ENCODE measurements around the gene CD300A. TPM values are rescaled to one million over a fixed set of nuclear protein-coding genes. Genes with fewer than 3 reads are reported as not detected.

The CD300A gene
- total RNA-seq, 3 donors from 2014 or later (not counting 1 experiment from before 2014, with no cell fraction given), result 287 to 370 (median 295) TPM

DNA sequence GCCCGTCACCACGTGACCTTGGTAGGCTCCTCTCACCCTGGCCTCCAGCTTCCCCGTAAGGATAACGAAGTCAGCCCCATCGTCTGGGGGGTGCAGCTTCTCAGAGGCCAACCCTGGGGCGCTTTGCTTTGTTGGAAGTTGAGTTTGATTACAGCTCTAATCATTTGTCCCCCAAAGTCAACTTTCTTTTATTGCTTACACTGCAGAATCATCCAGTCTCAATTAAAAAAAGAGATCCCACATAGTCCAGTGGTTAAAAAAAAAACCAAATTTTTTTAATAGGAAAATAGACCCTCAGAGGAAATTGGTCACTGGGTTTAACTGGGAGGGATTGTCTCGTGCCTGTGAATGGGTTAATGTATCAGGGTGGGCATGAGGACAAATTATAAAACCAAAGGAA is 42.3 kb upstream of the CD300A start:
- no peak overlapping the region for H3K27ac Mint-ChIP-seq
- Histone ChIP-seq H3K36me3 (ENCODE audit: control insufficient read depth, insufficient read depth, low read length) (no peaks in the 10 kb centered on the region), H3K4me1 (ENCODE audit: control insufficient read depth, insufficient read depth, low read length) (no peaks in the 10 kb centered on the region), H3K27me3 (ENCODE audit: control insufficient read depth, insufficient read depth, low read length) (no peaks in the 10 kb centered on the region), H3K4me3 (ENCODE audit: low read length) (no peak overlapping the region), H3K9me3 (ENCODE audit: control insufficient read depth, insufficient read depth, low read length) (no peaks in the 10 kb centered on the region), H3K27ac (ENCODE audit: low read length) (no peak overlapping the region)
- ATAC-seq (no peak), DNase-seq (no peak)
- TF ChIP-seq, protein P1, sequence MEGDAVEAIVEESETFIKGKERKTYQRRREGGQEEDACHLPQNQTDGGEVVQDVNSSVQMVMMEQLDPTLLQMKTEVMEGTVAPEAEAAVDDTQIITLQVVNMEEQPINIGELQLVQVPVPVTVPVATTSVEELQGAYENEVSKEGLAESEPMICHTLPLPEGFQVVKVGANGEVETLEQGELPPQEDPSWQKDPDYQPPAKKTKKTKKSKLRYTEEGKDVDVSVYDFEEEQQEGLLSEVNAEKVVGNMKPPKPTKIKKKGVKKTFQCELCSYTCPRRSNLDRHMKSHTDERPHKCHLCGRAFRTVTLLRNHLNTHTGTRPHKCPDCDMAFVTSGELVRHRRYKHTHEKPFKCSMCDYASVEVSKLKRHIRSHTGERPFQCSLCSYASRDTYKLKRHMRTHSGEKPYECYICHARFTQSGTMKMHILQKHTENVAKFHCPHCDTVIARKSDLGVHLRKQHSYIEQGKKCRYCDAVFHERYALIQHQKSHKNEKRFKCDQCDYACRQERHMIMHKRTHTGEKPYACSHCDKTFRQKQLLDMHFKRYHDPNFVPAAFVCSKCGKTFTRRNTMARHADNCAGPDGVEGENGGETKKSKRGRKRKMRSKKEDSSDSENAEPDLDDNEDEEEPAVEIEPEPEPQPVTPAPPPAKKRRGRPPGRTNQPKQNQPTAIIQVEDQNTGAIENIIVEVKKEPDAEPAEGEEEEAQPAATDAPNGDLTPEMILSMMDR (IDR thresholded peaks at IDR 0.05), result no peak
- H3K4me1 Mint-ChIP-seq, result peaks cover 0 to 5% of the 10 kb centered on the region in 2 donors
- WGBS (ENCODE audit: insufficient coverage), result 90% methylated on average over 7 of the region's 7 CpGs
- H3K27me3 Mint-ChIP-seq (ENCODE audit: low read depth in 2 of 2), result peaks cover 9 to 18% of the 10 kb centered on the region in 2 donors
- no peaks in the 10 kb centered on the region for H3K9me3 Mint-ChIP-seq
- no peak overlapping the region for H3K4me3 Mint-ChIP-seq
- intact Hi-C loops (cut with micrococcal nuclease), result no loop called here
- no peaks in the 10 kb centered on the region for H3K36me3 Mint-ChIP-seq

DNA sequence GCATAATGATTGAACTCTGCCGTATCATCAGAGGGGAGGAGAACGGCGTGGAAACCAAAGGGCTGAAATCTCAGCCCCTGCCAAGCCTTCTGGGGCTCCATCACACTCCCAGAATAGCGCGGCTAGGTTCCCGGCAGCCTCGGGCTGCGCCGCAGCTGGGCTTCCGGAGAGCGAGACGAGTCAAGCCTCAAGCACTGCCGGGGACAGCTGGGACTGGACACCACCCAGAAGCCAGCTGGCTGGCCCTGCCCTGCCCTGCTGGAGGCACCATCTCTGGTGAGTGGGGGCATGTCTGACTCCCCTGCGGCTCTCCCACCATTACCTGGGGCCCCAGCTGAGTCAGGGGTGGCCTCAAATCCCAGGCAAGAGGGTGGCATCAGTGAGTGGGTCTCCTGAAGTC is 41.8 kb upstream of the CD300A start:
- H3K27me3 Mint-ChIP-seq (ENCODE audit: low read depth in 2 of 2), result peaks cover 9 to 16% of the 10 kb centered on the region in 2 donors
- Histone ChIP-seq H3K4me1 (ENCODE audit: control insufficient read depth, insufficient read depth, low read length) (no peaks in the 10 kb centered on the region), H3K4me3 (ENCODE audit: low read length) (no peak overlapping the region), H3K9me3 (ENCODE audit: control insufficient read depth, insufficient read depth, low read length) (no peaks in the 10 kb centered on the region), H3K27me3 (ENCODE audit: control insufficient read depth, insufficient read depth, low read length) (peaks cover 3% of the 10 kb centered on the region), H3K36me3 (ENCODE audit: control insufficient read depth, insufficient read depth, low read length) (no peaks in the 10 kb centered on the region), H3K27ac (ENCODE audit: low read length) (no peak overlapping the region)
- no peaks in the 10 kb centered on the region for H3K36me3 Mint-ChIP-seq
- intact Hi-C loops (cut with micrococcal nuclease), result no loop called here
- no peak overlapping the region for H3K4me3 Mint-ChIP-seq
- no peak for ATAC-seq
- WGBS (ENCODE audit: insufficient coverage), result 92% methylated on average over 14 of the region's 14 CpGs
- no peaks in the 10 kb centered on the region for H3K9me3 Mint-ChIP-seq
- no peak for DNase-seq
- H3K4me1 Mint-ChIP-seq, result peaks cover 0 to 5% of the 10 kb centered on the region in 2 donors
- no peak overlapping the region for H3K27ac Mint-ChIP-seq
- TF ChIP-seq, protein P1 (IDR thresholded peaks at IDR 0.05), result no peak

- peaks cover 9 to 29% of the 10 kb centered on the region in 2 donors for H3K27me3 Mint-ChIP-seq (ENCODE audit: low read depth in 2 of 2)
- no peak overlapping the region for H3K27ac ChIP-seq (ENCODE audit: low read length)
- WGBS (ENCODE audit: insufficient coverage), result 87% methylated on average over 9 of the region's 9 CpGs
Measured at GRCh38 chr17:74426551-74427047, 39.8 kb upstream of the CD300A start.

More at GRCh38 chr17:74426551-74427047, 39.8 kb upstream of the CD300A start:
- Mint-ChIP-seq H3K9me3 (no peaks in the 10 kb centered on the region), H3K36me3 (no peaks in the 10 kb centered on the region), H3K4me3 (no peak overlapping the region), H3K27ac (no peak overlapping the region), H3K4me1 (peaks cover 4 to 13% of the 10 kb centered on the region in 2 donors)
- intact Hi-C loops (cut with micrococcal nuclease), result no loop called here
- no peak overlapping the region for H3K4me3 ChIP-seq (ENCODE audit: low read length)
- H3K4me1 ChIP-seq (ENCODE audit: control insufficient read depth, insufficient read depth, low read length), result peaks cover 15% of the 10 kb centered on the region
- no peaks in the 10 kb centered on the region for H3K9me3 ChIP-seq (ENCODE audit: control insufficient read depth, insufficient read depth, low read length)
- no peaks in the 10 kb centered on the region for H3K36me3 ChIP-seq (ENCODE audit: control insufficient read depth, insufficient read depth, low read length)
- DNase-seq, result no peak
- H3K27me3 ChIP-seq (ENCODE audit: control insufficient read depth, insufficient read depth, low read length), result peaks cover 15% of the 10 kb centered on the region
- no peak for ATAC-seq
- TF ChIP-seq, protein P1 (IDR thresholded peaks at IDR 0.05), result no peak
